GM23248 (cell line): ENCODE data around the gene RFX4.

ENCODE experiments used
- EZH2 ChIP-seq: fragments of 200-600 bp; sonication (generic); IDR thresholded peaks from 2 replicates; pipeline ENCODE4 v1.6.1; 2018; ENCODE audit warnings: antibody characterized with exemption, mild to moderate bottlenecking; ENCODE audit not compliant: insufficient read depth, poor library complexity, severe bottlenecking
- EZH2phosphoT487 ChIP-seq: fragments of 200-600 bp; sonication (generic); IDR thresholded peaks from 2 replicates; pipeline ENCODE4 v1.6.1; 2018; ENCODE audit warnings: antibody characterized with exemption, moderate library complexity, mild to moderate bottlenecking, low read depth; ENCODE audit not compliant: insufficient read depth

- no peak for TF ChIP-seq EZH2phosphoT487
- TF ChIP-seq EZH2 = no peak
Measured at GRCh38 chr12:106720696-106721095, 137.9 kb downstream of the RFX4 start.
